SIG-M5 treated with dmso at 0.1 percent for 504 hours (cell line): ENCODE results near the gene FEM1B.

Source experiments
- DNase-seq: peaks from one replicate; lab custom pipeline; 2025; ENCODE audit not compliant: unreplicated experiment; lab: John Stamatoyannopoulos, UW

Gene FEM1B

DNA sequence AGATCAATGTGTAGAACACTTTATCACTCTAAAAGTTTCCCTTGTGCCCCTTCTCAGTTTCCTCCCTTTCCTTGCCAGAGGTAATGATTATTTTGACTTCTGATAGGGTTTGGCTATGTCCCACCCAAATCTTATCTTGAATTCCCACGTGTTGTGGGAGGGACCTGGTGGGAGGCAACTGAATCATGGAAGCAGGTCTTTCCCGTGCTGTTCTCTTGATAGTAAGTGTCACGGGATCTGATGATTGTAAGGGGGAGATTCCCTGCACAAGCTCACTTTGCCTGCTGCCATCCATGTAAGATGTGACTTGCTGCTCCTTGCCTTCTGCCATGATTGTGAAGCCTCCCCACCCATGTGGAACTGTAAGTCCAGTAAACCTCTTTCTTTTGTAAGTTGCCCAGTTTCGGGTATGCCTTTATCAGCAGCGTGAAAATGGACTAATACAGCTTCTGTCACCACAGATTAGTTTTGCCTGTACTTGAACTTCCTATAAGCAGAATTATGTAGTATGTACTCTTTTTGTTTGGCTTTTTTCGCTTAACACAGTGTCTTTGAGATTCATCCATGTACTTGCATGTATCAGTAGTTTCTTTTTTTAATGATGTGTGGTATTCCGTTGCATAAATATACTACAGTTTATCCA lies 7.2 kb downstream of the FEM1B start:
- no peak for DNase-seq

DNA sequence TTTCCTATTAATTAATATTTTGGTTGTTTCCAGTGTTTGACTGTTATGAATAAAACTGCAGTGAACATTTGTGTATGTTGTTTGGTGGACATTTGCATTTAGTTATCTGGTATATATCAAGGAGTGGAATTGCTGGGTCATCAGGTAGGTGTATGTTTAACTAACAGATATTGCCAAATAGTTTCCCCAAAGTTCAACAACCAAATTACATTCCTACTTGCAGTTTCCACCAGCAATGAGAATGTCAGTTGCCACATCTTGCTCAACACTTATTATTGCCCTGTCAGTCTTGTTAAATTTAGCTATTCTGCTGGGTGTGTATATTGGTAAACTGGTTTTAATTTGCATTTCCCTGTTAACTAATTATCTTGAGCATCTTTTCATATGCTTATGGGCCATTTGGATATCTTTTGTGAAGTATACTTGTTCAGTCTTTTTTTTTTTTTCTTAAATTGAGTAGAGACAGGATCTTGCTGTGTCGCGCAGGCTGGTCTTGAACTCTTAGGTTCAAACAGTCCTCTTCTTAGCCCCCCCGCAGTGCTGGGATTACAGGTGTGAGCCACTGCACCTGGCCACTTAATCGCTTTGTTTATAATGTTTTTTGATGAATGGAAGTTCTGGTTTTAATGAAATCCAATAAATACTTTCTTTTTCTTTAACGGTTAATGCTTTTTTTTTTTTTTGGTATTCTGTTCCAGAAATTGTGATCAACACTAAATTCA lies 7.9 kb downstream of the FEM1B start:
- peak; percentile 90 for DNase-seq

DNA sequence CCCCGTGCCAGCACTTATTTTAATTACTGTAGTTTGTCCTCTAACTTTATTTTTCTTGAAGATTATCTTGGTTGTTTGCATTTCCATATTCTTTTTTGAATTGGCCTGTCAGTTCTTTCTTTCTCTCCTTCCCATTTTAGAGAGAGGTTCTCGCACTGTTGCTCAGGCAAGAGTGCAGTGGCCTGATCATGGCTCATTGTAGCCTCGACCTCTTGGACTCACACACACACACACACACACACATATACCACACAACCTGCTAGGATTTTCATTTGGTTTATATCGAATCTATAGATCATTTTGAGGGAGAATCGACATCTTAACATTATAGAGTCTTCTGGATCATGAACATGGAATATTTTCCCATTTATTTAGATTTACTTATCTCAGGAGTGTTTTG lies 8.7 kb downstream of the FEM1B start:
- no peak for DNase-seq

DNA sequence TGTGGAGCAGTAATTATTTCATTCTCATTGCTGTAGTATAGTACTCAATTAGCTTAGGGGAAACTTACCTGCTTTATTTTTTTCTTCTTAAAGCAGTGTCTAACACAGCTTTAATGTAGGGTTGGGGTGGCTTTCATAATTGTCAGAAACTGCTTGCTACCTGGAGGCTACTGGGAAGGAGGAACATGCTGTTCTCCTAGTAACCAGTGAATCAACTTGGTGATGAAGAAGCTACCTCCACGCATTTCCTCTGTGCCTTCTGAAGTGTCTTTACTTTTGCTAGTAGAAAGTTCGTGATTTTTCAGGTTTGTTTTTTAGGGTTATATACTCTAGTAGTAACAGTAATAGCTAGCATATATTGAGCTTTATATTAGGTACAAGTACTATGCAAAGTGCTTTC lies 11.5 kb downstream of the FEM1B start:
- DNase-seq: no peak

DNA sequence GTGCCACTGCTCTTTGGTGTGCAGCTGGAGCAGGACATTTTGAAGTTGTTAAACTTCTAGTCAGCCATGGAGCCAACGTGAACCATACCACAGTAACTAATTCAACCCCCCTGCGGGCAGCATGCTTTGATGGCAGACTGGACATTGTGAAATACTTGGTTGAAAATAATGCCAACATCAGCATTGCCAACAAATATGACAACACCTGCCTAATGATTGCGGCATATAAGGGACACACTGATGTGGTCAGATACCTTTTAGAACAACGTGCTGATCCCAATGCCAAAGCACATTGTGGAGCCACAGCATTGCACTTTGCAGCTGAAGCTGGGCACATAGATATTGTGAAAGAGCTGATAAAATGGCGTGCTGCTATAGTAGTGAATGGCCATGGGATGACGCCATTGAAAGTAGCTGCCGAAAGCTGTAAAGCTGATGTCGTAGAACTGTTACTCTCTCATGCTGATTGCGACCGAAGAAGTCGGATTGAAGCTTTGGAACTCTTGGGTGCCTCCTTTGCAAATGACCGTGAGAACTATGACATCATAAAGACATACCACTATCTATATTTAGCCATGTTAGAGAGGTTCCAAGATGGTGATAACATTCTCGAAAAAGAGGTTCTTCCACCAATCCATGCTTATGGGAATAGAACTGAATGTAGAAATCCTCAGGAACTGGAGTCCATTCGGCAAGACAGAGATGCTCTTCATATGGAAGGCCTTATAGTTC lies 12.2 kb downstream of the FEM1B start:
- DNase-seq: no peak

DNA sequence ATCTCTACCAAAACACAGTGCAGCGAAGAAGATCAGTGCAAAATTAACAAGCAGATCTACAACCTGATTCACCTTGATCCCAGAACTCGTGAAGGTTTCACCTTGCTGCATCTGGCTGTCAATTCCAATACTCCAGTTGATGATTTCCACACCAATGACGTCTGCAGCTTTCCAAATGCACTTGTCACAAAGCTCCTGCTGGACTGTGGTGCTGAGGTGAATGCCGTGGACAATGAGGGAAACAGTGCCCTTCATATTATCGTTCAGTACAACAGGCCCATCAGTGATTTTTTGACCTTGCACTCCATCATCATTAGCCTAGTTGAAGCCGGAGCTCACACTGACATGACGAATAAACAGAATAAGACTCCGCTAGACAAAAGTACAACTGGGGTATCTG lies 13.2 kb downstream of the FEM1B start:
- DNase-seq: no peak

DNA sequence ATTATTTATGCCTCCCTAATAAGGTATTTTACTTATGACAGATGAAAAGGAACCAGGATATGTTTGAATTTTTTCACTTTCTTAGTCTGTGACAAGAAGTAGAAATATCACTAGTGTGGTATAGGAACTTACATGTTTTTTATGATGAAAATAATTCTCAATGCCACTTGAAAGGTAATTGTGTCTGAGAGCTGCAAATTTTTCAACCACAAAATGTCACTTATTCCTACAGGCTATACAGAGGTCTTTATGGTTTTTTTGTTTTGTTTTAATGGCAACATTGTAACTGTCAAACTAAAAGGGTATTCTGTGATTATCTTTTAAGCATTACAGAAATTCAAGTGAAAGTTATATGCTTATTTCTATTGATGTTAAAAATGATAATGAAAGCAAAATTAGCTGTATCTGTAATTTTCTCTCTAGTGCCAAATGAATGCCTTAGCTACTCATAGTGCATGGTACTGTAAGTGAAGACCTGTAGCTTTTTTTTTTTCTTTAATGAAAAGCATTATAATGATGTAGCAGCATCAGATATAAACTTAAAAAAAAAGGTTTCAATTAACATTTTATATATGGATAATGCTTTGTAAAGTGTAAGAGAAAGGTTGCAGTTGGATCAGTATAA lies 14.7 kb downstream of the FEM1B start:
- DNase-seq: no peak

DNA sequence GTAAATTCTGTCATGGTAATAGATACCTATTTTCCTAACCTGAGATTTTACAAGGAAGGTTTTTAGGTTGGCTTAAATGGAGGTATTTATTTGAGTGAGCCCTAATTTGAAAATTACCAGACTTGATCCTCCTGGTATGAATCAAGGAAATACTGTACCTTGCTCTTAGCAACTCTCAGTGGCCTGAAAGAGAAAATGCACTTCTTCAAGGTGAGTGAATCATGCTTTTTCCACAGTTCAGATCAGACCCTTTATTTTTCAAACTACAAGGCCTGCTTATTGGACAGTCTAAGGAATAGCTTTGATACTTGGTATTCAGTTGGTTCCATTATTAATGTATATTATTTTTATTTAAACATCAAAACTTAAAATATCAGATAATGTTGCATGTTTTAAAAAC lies 15.4 kb downstream of the FEM1B start:
- DNase-seq: no peak

DNA sequence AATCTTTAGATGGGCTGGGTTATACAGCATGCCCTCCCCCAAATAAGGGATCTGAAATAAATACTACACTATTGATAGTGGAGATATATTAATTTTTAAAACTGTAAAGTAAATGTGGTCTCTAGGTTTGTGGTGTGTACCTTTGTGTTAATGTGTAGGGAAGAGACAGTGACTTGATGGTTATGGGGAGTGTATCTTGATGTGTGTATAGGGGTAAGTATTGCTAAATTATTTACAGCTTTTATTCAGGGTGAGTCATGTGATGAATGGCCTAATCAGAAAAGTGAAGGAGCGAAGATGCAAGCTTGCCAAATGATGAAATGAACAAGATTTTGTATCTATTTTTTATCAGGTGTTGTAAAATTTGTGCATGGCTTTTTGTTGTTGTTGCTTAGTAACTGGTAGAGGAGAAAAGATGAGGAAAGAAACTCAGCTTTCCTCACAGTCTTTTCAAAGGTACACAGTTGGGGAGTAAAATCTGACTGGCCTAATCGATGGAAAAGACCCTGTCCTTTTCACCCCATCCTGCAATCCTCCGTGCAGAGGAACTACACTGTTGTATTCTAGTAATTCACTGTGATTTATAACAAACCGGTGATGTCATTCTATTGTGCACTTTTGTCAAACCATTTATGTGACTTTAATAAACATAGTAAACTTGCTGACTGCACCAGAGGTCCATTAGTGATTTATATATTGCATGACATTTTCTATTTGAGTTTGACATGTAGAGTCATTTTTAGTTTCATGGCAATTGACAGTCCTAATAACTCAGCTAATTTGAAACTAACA lies 17.7 kb downstream of the FEM1B start:
- no peak for DNase-seq

DNA sequence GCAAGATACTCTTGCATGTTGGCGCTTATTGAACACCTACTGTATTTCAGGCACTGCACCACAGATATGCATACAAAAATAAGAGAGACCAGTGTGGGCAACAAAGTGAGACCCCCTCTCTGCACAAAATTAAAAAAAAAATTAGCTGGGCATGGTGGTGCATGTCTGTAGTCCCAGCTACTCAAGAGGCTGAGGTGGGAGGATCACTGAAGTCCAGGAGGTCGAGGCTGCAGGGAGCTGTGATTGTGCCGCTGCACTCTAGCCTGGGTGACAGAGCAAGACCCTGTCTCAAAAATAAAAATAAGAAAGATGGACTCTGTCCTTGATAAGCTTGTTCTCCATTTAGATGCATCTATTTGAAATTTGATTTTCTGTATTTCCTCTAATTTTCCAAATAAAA lies 20.8 kb downstream of the FEM1B start:
- no peak for DNase-seq

DNA sequence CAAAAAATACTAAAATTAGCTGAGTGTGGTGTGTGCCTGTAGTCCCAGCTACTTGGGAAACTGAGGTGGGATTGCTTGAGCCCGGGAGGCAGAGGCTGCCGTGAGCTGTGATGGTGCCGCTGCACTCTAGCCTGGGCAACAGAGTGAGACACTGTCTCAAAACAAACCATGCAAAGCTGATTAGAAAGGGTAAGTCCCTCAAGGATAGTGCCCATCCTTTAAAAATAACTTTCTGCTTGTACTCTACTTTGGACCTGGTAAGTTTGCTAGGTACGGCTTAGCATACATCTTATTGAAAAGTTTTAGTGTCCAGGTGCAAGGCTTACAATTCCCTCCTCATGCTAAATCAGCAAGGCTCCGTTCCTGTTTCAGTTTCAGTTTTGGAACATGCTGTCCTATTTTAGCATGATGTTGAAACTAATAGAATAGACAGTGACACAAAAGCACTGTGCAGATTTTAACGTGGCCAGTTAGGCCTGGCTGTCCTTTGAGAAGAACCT lies 21.4 kb downstream of the FEM1B start:
- peak; percentile 74 for DNase-seq

DNA sequence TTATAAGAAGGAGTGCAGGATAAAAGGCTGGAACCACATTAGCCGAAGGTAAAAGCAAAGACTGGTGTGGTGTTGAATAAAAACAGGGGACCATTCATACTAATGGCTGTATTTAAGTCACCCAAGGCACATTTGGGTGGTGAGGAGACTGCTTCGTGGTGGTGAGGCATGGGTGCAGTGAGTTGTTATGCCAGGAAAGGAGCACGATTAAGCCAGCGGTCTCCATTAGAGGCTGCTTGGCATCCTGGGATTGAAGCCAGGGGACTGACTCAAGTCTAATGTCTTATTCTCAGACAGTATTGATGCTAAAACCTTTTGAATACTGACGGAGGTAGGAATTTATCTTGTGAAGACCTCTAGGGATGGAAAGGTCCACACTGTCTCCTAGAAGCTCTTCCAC lies 21.9 kb downstream of the FEM1B start:
- DNase-seq: no peak

DNA sequence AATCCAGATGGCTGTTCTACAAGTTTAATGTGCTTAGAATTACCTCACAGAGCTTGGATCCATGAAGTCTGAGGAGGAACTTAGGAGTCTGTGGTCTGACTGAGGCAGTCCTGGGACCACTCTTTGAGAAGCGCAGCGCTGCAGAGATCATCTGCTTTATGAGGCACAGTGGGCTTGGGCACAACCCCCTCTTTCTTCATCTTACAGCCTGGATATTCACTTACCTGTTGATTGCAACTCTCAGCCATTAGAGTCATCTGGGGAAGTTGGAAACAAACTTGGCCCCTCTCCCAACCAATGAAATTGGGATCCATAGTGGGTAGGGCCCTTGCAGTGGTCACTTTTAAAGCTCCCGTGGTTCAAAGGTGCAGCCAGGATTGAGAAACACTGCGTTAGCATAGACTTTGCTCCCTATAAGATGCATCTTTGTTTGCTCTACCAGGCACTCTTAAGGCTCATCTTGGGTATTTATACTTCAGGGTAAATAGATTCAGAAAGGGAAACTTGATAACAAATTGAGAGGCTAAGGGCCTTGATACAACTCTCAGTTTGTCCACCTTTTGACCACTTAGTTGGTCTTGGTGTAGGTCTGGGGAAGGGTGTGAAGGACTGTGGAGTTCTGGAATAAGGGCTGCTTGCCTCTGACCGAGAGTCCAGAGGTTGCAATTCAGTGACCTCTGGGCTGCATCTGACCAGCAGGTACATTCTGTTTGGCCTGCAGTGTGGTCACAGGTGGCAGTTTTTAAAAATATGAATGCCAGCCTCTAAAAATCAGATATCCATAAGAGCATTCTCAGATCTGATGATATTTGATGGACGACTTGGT lies 22.8 kb downstream of the FEM1B start:
- DNase-seq: no peak

DNA sequence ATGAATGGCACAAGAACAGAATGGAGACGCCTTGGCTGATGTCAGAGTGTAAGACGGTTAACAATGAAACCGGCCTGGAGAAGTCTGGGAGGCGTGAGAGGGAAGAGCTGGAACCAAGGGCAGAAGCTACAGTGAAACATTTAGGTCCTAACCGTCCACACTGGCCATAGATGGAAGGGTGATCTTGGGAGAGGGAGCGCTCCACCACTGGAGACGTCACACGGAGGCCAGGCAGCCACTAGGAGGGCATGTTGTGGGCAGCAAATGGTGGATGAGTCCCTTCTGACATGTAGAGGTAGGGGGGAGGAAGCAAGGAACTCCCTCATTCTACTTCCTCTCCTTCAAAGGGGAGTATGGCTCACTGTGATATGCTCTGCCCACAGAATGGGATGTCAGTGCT lies 23.8 kb downstream of the FEM1B start:
- no peak for DNase-seq

DNA sequence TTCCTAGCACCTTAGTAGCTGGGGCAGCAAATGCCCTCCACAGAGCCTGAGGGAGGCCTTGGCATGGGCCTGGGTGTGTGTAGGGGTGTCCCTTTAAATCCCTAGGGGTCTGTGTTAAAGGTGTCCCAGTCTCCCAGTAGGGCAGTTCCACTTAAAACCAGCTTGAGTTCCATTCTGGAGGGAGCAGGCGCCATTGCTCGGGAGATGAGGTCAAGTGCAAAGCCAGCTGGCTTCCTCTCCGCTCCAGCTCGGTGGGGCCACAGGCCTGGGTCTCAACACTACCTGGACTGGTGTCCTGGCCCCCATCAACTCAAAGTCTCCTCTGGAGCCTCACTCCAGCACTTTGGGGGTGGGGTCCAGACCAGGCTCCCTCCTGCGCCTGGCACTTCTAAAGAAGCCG lies 25.2 kb downstream of the FEM1B start:
- no peak for DNase-seq

DNA sequence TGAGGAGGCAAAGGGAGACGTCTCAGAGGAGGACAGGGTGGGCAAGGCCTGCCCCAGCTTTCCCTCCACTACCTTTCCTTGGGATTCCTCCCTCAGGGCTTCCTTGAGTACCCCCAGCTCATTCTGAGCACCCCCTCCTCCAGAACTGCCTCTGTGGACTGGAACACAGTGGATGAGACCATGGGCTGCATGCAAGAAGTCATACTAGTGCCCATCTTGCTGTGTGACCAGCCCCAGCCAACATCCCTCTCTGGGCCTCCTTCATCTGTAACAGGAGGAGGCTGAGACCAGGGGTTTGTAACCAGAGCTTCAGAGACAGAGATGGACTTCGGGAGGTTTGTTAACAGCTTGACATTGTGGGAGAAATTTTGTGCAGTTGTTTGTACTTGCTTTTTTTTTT lies 25.6 kb downstream of the FEM1B start:
- DNase-seq: no peak

DNA sequence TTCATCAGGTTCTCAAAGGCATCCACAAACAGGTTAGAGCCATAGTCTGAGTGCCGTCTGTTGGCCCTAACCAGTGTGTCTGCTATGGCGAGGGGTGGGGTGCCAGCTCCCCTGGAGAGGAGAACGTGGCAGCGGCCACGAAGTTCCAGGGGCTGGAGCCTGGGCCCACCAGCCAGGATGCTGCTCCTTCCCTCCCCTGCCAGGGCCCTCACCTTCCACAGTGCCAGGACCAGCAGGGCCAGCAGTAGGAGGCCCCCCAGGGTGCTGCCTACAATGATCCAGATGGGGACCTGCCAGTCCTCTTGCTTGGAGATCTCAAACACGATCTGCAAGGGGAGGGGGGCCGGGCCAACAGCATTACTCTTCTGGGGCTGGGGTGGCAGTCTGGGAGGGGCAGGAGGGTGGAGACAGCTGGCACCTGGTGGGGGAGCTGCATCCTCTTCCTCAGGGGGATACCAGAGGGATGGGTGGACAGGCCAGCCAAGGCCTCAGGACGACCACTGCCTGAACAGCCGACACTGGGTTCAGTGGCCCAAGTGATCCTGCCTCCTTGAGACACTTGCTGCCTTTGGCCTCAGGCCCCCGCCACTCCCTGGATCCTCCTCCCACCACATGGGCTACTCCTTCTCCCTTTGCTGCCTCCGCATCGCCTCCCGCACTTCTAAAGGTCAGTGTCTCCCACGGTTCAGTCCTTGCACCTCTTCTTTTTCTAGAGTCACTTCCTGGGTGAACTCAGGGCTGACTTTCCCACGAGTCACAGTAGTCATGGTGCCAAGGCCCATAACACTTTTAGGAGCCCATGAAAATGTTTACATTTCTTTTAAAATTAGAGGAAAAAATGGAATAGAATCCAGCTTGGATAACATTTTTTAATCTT lies 26.3 kb downstream of the FEM1B start:
- no peak for DNase-seq

DNA sequence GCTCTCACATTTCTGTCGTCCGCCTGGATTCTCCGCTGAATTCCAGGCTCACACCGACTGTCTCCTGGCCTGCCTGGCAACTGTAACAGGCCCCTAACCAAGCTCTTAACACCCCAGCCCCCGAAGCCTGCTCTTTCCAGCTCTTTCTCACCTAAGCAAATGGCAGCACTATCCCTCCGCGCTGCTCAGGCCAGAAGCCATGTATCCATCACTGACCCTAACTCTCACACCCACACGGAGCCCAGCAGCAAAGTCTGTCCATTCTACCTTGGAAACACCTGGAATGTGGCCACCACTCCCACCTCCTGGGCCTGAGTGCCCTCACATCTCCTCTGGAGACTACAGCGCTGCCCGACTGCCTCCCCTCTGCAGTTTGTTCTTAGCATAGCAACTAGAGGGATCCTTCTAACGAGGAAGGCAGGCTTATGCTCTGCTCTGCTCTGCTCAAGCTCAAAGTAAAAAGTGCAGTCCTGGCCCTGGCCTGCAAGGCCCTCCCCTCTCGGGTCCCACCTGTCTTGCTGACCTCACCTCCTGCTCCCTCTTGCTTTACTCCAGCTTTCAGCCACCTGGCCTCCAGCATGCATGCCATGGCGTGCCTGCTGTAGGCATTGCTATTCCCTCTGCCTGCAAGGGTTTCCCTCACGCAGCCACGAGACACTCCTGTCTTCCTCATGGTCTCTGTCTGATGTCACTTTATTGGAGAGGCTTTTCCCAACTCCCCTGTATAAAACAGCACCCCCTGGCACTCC lies 27.2 kb downstream of the FEM1B start:
- no peak for DNase-seq
